ENCODE results near the gene HERC2.

- no peak for TF ChIP-seq CTCF (IDR thresholded peaks at IDR 0.05)
- TF ChIP-seq EP300 (IDR thresholded peaks at IDR 0.05): no peak
- TF ChIP-seq POLR2AphosphoS5 (IDR thresholded peaks at IDR 0.05): no peak
- no peak for TF ChIP-seq POLR2A (IDR thresholded peaks at IDR 0.05)
These were observed 240.4 kb downstream of the HERC2 start for GRCh38 chr15:28081594-28081993.

Measured in sigmoid colon (tissue), 4 donors.